IMR-90 (cell line): ENCODE data around the gene UTF1. TPM values are rescaled to one million over a fixed set of nuclear protein-coding genes. Genes with fewer than 3 reads are reported as not detected.

Experiments used
- ATAC-seq: fragments of 200-7000 bp; cut with Tn5 transposase; 2 replicates; pipeline ENCODE4 v1.9.1; 2020; ENCODE audit warnings: low read depth, mild to moderate bottlenecking, moderate library complexity
- BruUV-seq: library from RNA; stranded (reverse); fragments of 400-500 nt; replicated peaks from 2 replicates; lab custom pipeline; 2021; lab: Mats Ljungman, UMichigan
- CTCF ChIA-PET: fragments of 300-600 bp; formaldehyde crosslinking; extraction: SDS; loops from one replicate; lab custom pipeline; 2021; ENCODE audit warnings: antibody characterized with exemption; lab: Yijun Ruan, JAX
- POLR2A ChIA-PET: fragments of 300-600 bp; sonication (Branson Sonifier 250); formaldehyde crosslinking; loops from one replicate; lab custom pipeline; 2022; ENCODE audit warnings: antibody characterized with exemption; ENCODE audit not compliant: unreplicated experiment; lab: Charles Lee
- DNase-seq: peaks from one replicate; pipeline ENCODE4 v3.0.0; 2013
- H2AFZ ChIP-seq: replicated peaks from 2 replicates; pipeline ENCODE3; 2013; ENCODE audit warnings: low read length, mild to moderate bottlenecking; ENCODE audit not compliant: poor library complexity
- H2AK5ac ChIP-seq: 2 replicates; pipeline ENCODE4 v1.6.1; 2013; ENCODE audit warnings: low read depth, low read length, inconsistent platforms
- H2AK9ac ChIP-seq: replicated peaks from 2 replicates; pipeline ENCODE3; 2013; ENCODE audit warnings: mild to moderate bottlenecking, low read depth, low read length, moderate library complexity; ENCODE audit not compliant: poor library complexity
- H2BK120ac ChIP-seq: 2 replicates; pipeline ENCODE4 v1.6.1; 2013; ENCODE audit warnings: low read depth, low read length, inconsistent platforms
- H2BK15ac ChIP-seq: 3 replicates; pipeline ENCODE4 v1.6.1; 2013; ENCODE audit warnings: low read depth, low read length, inconsistent platforms
- H2BK20ac ChIP-seq: 2 replicates; pipeline ENCODE4 v1.6.1; 2013; ENCODE audit warnings: low read depth, mild to moderate bottlenecking, inconsistent platforms, low read length, moderate library complexity
- H2BK5ac ChIP-seq: 2 replicates; pipeline ENCODE4 v1.6.1; 2013; ENCODE audit warnings: mild to moderate bottlenecking, low read depth, low read length, inconsistent platforms; ENCODE audit not compliant: poor library complexity, severe bottlenecking
- H3K14ac ChIP-seq: replicated peaks from 2 replicates; pipeline ENCODE4 v1.6.1; 2013; ENCODE audit warnings: low read depth, low read length, inconsistent platforms
- H3K18ac ChIP-seq: 2 replicates; pipeline ENCODE4 v1.6.1; 2013; ENCODE audit warnings: low read depth, low read length, control low read depth
- H3K23ac ChIP-seq: 2 replicates; pipeline ENCODE4 v1.6.1; 2013; ENCODE audit warnings: low read depth, low read length, inconsistent platforms
- H3K27ac ChIP-seq: 2 replicates; pipeline ENCODE4 v1.5.1; 2013; ENCODE audit warnings: mild to moderate bottlenecking, control low read depth, low read length; ENCODE audit not compliant: insufficient read depth
- H3K27me3 ChIP-seq: 2 replicates; pipeline ENCODE4 v1.6.1; 2013; ENCODE audit warnings: low read length; ENCODE audit not compliant: control insufficient read depth, insufficient read depth
- H3K36me3 ChIP-seq: 2 replicates; pipeline ENCODE4 v1.6.1; 2013; ENCODE audit warnings: low read length, mixed read lengths; ENCODE audit not compliant: control insufficient read depth, insufficient read depth
- H3K4ac ChIP-seq: 2 replicates; pipeline ENCODE4 v1.6.1; 2013; ENCODE audit warnings: low read depth, low read length, inconsistent platforms
- H3K4me1 ChIP-seq: 2 replicates; pipeline ENCODE4 v1.6.1; 2013; ENCODE audit warnings: low read length, mixed read lengths; ENCODE audit not compliant: control insufficient read depth, insufficient read depth
- H3K4me2 ChIP-seq: 2 replicates; pipeline ENCODE4 v1.6.1; 2013; ENCODE audit warnings: low read depth, mild to moderate bottlenecking, control low read depth, low read length, moderate library complexity
- H3K4me3 ChIP-seq: 2 replicates; pipeline ENCODE4 v1.5.1; 2013; ENCODE audit warnings: low read depth, mild to moderate bottlenecking, control low read depth, low read length, moderate library complexity; ENCODE audit not compliant: insufficient read depth
- H3K56ac ChIP-seq: 2 replicates; pipeline ENCODE4 v1.6.1; 2013; ENCODE audit warnings: low read length, inconsistent platforms; ENCODE audit not compliant: insufficient read depth; ENCODE audit errors: extremely low read depth
- H3K79me1 ChIP-seq, 2 experiments: 2 replicates each; pipeline ENCODE4 v1.6.1; 2013; ENCODE audit warnings: low read length in 2 of 2, inconsistent platforms in 1 of 2, low read depth in 1 of 2
- H3K9ac ChIP-seq: 2 replicates; pipeline ENCODE4 v1.6.1; 2013; ENCODE audit warnings: low read depth, low read length, control low read depth
- H3K9me1 ChIP-seq: 2 replicates; pipeline ENCODE4 v1.6.1; 2013; ENCODE audit warnings: low read length, inconsistent platforms; ENCODE audit not compliant: insufficient read depth
- H3K9me3 ChIP-seq: 2 replicates; pipeline ENCODE4 v1.6.1; 2013; ENCODE audit warnings: low read length; ENCODE audit not compliant: control insufficient read depth, insufficient read depth
- H4K20me1 ChIP-seq: 2 replicates; pipeline ENCODE4 v1.6.1; 2013; ENCODE audit warnings: low read length, inconsistent platforms; ENCODE audit not compliant: insufficient read depth
- H4K5ac ChIP-seq: 2 replicates; pipeline ENCODE4 v1.6.1; 2013; ENCODE audit warnings: mild to moderate bottlenecking, low read depth, low read length, control low read depth
- H4K8ac ChIP-seq, 2 experiments: 2 replicates each; pipeline ENCODE4 v1.6.1; 2013; ENCODE audit warnings: low read depth in 2 of 2, low read length in 2 of 2, control low read depth in 1 of 2, inconsistent platforms in 1 of 2
- H4K91ac ChIP-seq: 2 replicates; pipeline ENCODE4 v1.6.1; 2013; ENCODE audit warnings: low read depth, low read length, inconsistent platforms; ENCODE audit not compliant: insufficient read depth
- BHLHE40 ChIP-seq: fragments of 150-350 bp; IDR thresholded peaks from 2 replicates; pipeline ENCODE4 v1.6.1; 2016; ENCODE audit warnings: mild to moderate bottlenecking, low read depth, low read length
- CHD1 ChIP-seq: IDR thresholded peaks from 2 replicates; pipeline ENCODE4 v1.6.1; 2012; ENCODE audit warnings: low read depth, low read length, improper control_type of control experiment
- FOS ChIP-seq: fragments of 150-350 bp; IDR thresholded peaks from 2 replicates; pipeline ENCODE4 v1.6.1; 2016; ENCODE audit warnings: low read depth, low read length
- MAZ ChIP-seq: IDR thresholded peaks from 2 replicates; pipeline ENCODE4 v1.6.1; 2012; ENCODE audit warnings: low read depth, mild to moderate bottlenecking, low read length, improper control_type of control experiment, moderate library complexity, borderline replicate concordance
- MXI1 ChIP-seq: IDR thresholded peaks from 2 replicates; pipeline ENCODE4 v1.6.1; 2012; ENCODE audit warnings: low read depth, mild to moderate bottlenecking, low read length, moderate library complexity, borderline replicate concordance
- POLR2A ChIP-seq: IDR thresholded peaks from 2 replicates; pipeline ENCODE4 v1.6.1; 2012; ENCODE audit warnings: mild to moderate bottlenecking, low read depth, low read length
- RAD21 ChIP-seq: IDR thresholded peaks from 2 replicates; pipeline ENCODE4 v1.6.1; 2012; ENCODE audit warnings: low read length, improper control_type of control experiment
- RCOR1 ChIP-seq: IDR thresholded peaks from 2 replicates; pipeline ENCODE4 v1.6.1; 2012; ENCODE audit warnings: mild to moderate bottlenecking, low read length, improper control_type of control experiment; ENCODE audit not compliant: insufficient replicate concordance
- SMC3 ChIP-seq: fragments of 150-350 bp; IDR thresholded peaks from 2 replicates; pipeline ENCODE4 v1.6.1; 2016; ENCODE audit warnings: low read depth, mild to moderate bottlenecking, antibody characterized with exemption, low read length, moderate library complexity
- WGBS, 2 experiments: methylation state at CpG; one replicate each; pipeline versions ENCODE4 v1.1.5 to v1.1.7; 2013; ENCODE audit warnings: missing lambda C conversion rate in 2 of 2; ENCODE audit not compliant: insufficient read length in 1 of 2; ENCODE audit errors: extremely low coverage in 2 of 2; 5-methylcytosine and 5-hydroxymethylcytosine counted together
- dilution Hi-C: fragments of 300-500 bp; cut with HindIII; formaldehyde crosslinking; loops from one replicate; pipeline ENCODE4 v1.14.3; 2018; ENCODE audit warnings: low sequenced_read_pairs; ENCODE audit not compliant: unreplicated experiment
- in situ Hi-C: fragments of 300-500 bp; cut with MboI; formaldehyde crosslinking; loops from 3 replicates; pipeline ENCODE4 v1.14.3; 2019; ENCODE audit warnings: low sequenced_read_pairs, inconsistent platforms, mixed read lengths
- intact Hi-C: fragments of 100-400 bp; cut with micrococcal nuclease; formaldehyde crosslinking; loops from 2 replicates; pipeline ENCODE4 v1.10.0; 2022
- polyA plus RNA-seq, 3 experiments: library from polyadenylated mRNA; depleted of rRNA; stranded (reverse); fragments of >200 nt; gene quantifications; 2 replicates each; pipeline ENCODE4 v1.2.3, GENCODE V29; 2012; ENCODE audit warnings: low replicate concordance in 1 of 3
- total RNA-seq: library from RNA; depleted of rRNA; stranded (reverse); fragments of >200 nt; gene quantifications from 2 replicates; pipeline ENCODE4 v1.2.3, GENCODE V29; 2012
- TF ChIP-seq, protein P1 (sequence below): conservative IDR thresholded peaks from 2 replicates; pipeline ENCODE4 v1.5.1; 2012; ENCODE audit warnings: mild to moderate bottlenecking, low read depth, low read length, improper control_type of control experiment

The UTF1 gene
- total and polyA plus RNA-seq, 2 of the 4 experiments (the other 2 are of a cell fraction) = not detected

DNA sequence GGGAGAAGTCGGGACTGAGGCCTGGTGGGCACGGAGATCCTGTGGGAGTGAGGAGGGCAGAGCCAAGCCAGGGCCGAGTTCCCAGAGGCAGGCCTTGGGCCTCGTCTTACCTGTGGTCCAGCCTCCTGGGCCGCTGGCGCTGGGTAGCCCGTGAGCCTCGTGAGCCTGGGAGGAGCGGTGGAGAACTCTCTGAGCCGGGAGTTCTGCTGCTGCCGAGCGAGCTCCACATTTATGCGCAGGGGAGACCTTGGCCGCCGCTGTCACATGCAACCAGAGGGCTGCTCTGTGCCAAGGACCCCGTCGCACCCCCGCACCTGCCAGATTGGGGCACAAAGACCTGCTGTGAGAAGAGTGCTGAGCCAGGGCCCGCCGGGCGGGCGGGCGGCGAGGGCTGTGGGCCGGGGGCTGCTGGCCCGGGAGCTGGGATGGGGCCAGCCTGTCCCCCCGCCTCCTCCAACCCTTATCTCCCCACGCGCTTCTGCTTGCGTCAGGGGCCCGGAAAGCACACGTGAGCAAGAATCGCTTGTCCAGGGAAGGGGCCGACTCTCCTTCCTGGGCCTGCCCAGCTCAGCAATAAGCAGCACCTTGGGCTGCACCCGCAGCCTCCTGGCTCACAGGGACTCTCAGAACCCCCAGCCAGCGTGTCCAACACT lies 17.8 kb downstream of the UTF1 start:
- Histone ChIP-seq H2AK9ac (peak overlapping the region; percentile 42), H3K18ac (no peak overlapping the region), H3K23ac (no peak overlapping the region), H4K5ac (no peak overlapping the region), H3K79me1 (no peaks in the 10 kb centered on the region), H2AK5ac (no peak overlapping the region), H4K91ac (no peak overlapping the region), H2BK5ac (no peak overlapping the region), H3K4me3 (no peak overlapping the region), H4K8ac (no peak overlapping the region), H3K4me2 (no peak overlapping the region), H2BK20ac (no peak overlapping the region), H4K20me1 (no peaks in the 10 kb centered on the region; the same call in 1 of the 2 replicates), H3K9me1 (peaks cover 4% of the 10 kb centered on the region), H2AFZ (no peak overlapping the region), H3K27me3 (peaks cover 16% of the 10 kb centered on the region), H3K27ac (no peak overlapping the region), H3K36me3 (no peaks in the 10 kb centered on the region), H3K56ac (no peak overlapping the region), H3K14ac (no peak overlapping the region), H3K4me1 (no peaks in the 10 kb centered on the region), H3K4ac (no peak overlapping the region), H2BK120ac (no peak overlapping the region), H3K9me3 (no peaks in the 10 kb centered on the region), H2BK15ac (no peak overlapping the region), H3K9ac (no peak overlapping the region)
- dilution Hi-C loops = no loop called here
- in situ Hi-C loops = no loop called here
- 82% methylated on average over 15 of the region's 36 CpGs; no CpG with 5 or more reads in 1 of the 2 experiments for WGBS, 2 experiments
- ATAC-seq (no peak), DNase-seq (no peak)
- ChIA-PET POLR2A (no interaction called here), CTCF (no interaction called here)
- TF ChIP-seq MAZ (no peak), BHLHE40 (no peak), SMC3 (no peak), MXI1 (no peak), CHD1 (no peak), POLR2A (no peak), RAD21 (no peak), RCOR1 (no peak), FOS (no peak)
- TF ChIP-seq, protein P1, sequence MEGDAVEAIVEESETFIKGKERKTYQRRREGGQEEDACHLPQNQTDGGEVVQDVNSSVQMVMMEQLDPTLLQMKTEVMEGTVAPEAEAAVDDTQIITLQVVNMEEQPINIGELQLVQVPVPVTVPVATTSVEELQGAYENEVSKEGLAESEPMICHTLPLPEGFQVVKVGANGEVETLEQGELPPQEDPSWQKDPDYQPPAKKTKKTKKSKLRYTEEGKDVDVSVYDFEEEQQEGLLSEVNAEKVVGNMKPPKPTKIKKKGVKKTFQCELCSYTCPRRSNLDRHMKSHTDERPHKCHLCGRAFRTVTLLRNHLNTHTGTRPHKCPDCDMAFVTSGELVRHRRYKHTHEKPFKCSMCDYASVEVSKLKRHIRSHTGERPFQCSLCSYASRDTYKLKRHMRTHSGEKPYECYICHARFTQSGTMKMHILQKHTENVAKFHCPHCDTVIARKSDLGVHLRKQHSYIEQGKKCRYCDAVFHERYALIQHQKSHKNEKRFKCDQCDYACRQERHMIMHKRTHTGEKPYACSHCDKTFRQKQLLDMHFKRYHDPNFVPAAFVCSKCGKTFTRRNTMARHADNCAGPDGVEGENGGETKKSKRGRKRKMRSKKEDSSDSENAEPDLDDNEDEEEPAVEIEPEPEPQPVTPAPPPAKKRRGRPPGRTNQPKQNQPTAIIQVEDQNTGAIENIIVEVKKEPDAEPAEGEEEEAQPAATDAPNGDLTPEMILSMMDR = no peak
- intact Hi-C loops = no loop called here
- no TSS peak for BruUV-seq
